ENCODE measurements around the gene THUMPD2.
A peak's percentile ranks its signal among the peaks of the same experiment; 100 is the strongest.
"Not testable (repeated sequence)": the region's sequence is repeated elsewhere in the genome, so short reads cannot be mapped to it uniquely, and the experiment has no call there.

The THUMPD2 gene

DNA sequence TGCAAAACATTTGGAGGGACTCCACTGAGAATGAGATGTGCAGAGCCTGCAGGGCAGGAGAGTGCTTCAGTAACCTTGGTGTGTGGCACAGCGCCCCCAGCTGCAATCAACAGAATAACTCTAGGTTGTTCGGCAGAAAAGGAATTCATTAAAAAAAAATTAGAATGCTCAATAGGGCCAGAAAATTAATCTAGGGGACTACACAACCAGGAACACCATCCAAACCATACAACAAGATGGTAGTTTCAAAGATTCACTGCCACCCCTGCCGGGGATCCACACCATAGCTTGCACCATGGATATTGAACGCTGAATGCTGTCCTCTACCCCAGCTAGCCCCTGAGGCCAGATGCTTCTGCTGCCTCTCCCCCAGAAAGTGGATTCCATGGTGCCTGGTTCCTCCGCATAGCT lies 50.1 kb downstream of the THUMPD2 start:
- no peak for DNase-seq (ENCODE audit: insufficient read length, low spot score)
- TF ChIP-seq, protein P1, sequence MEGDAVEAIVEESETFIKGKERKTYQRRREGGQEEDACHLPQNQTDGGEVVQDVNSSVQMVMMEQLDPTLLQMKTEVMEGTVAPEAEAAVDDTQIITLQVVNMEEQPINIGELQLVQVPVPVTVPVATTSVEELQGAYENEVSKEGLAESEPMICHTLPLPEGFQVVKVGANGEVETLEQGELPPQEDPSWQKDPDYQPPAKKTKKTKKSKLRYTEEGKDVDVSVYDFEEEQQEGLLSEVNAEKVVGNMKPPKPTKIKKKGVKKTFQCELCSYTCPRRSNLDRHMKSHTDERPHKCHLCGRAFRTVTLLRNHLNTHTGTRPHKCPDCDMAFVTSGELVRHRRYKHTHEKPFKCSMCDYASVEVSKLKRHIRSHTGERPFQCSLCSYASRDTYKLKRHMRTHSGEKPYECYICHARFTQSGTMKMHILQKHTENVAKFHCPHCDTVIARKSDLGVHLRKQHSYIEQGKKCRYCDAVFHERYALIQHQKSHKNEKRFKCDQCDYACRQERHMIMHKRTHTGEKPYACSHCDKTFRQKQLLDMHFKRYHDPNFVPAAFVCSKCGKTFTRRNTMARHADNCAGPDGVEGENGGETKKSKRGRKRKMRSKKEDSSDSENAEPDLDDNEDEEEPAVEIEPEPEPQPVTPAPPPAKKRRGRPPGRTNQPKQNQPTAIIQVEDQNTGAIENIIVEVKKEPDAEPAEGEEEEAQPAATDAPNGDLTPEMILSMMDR (IDR thresholded peaks at IDR 0.05; ENCODE audit: insufficient read depth, missing control alignments) = peak; percentile 38
- no peak for FAIRE-seq

DNA sequence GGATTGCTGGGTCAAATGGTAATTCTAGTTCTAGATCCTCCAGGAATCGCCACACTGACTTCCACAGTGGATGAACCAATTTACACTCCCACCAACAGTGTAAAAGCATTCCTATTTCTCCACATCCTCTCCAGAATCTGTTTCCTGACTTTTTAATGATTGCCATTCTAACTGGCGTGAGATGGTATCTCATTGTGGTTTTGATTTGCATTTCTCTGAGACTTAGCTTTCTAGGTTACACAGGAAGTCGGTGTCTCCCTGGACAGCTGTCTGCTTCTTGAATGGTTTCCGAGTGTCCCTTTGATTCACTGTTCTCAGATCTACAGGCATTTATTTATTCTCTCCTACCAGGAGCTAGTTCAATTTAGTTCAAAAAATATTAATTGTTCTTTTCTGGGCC lies 51.0 kb downstream of the THUMPD2 start:
- not testable (repeated sequence) for DNase-seq (ENCODE audit: insufficient read length, low spot score); FAIRE-seq

DNA sequence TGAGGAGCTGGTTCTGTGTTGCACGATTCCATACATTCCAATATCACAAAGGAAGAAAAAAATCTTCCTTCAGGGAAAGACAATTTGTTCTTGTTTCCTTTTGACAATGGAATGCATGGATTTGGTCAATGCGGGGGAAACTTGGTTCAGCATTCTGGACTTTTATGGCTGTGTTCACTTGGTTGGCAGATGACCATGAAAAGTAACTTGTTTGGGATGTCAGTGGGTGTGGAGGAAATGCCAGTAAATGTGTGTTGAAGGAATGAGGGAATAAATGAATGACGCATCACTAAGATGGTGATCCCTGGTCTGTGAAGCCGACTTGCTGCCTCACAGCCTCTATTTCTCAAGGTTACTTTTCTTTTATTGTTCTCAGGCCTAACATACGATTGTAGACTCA lies 53.7 kb downstream of the THUMPD2 start:
- FAIRE-seq (no peak), DNase-seq (ENCODE audit: insufficient read length, low spot score) (no peak)
- TF ChIP-seq, protein P1 (IDR thresholded peaks at IDR 0.05; ENCODE audit: insufficient read depth, missing control alignments) = no peak

DNA sequence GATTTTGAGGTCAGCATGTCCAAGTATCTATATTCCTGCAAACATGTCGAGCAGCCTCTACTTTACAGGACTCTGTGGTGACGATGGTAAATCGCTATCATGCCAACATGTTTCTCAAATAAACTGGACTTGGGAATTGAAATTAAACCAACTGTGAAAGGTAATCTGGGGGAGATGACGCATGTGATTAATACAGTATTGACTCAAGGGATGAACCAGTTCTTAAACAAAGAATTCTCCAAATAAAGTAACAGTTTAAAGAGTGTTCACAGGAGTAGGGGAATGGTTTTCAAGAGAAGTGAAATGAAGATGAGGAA lies 54.3 kb downstream of the THUMPD2 start:
- DNase-seq (ENCODE audit: insufficient read length, low spot score) (no peak), FAIRE-seq (no peak)
- TF ChIP-seq, protein P1 (IDR thresholded peaks at IDR 0.05; ENCODE audit: insufficient read depth, missing control alignments) = no peak

DNA sequence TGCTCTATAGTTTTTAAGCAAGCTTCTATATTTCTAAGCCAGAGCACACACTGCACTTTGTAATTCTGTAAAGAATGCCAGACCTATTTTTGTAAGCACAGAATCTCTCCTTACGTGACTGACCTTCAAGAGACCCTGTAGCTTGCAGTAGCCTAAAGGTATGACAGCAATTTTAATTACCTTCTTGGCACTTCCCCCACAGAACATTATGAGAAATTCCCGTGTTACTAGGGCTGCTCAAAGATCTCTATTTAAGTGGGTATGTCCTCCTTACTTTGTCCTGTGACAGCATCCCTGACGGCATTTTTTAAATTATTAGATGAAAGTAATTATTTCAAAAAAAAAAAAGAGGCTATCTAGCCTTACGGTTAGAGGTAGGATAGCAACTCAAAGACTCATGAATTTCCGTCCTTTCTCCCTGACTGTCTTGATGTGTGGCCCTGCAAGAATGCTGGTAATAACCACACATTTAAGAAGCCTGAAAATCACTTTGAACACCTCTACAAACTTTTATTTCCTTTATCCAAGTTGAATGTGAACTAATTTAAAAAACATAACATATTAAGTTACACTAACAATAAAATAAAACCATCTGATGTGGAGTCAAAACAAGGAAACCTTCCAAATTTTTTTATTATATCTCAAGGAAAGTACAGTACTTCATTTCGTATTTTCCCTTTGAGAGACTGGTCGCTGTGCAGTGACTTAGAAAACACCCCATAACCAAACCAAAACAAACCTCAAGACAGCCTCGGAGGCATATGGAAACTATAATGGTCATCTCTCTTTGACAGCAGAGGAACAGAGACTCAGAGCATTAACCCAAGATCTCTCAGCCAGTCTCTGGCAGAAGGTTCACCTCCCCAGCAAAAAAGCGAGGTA lies 54.9 kb downstream of the THUMPD2 start:
- DNase-seq (ENCODE audit: insufficient read length, low spot score) (no peak), FAIRE-seq (no peak)
- TF ChIP-seq, protein P1 (IDR thresholded peaks at IDR 0.05; ENCODE audit: insufficient read depth, missing control alignments) = no peak

DNA sequence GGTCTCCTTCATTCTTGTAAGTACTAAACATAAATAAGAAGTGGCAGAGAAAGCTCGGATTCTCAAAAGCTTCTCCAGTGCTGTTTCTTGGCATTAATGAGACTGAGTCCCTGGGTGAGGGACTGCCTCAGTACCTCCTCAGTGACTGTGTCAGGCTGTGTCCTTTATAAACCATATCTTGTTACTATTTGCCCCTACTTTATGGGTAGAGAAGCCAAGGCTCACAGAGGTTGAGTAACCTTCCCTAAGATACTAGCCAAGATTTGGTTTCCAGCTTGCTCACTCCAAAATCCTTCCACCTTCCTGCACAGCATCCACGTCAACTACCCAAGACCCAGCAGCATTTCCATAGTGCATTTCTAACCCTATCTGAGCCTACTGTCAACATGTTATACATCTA lies 55.6 kb downstream of the THUMPD2 start:
- FAIRE-seq (no peak), DNase-seq (ENCODE audit: insufficient read length, low spot score) (no peak)
- TF ChIP-seq, protein P1 (IDR thresholded peaks at IDR 0.05; ENCODE audit: insufficient read depth, missing control alignments) = no peak

DNA sequence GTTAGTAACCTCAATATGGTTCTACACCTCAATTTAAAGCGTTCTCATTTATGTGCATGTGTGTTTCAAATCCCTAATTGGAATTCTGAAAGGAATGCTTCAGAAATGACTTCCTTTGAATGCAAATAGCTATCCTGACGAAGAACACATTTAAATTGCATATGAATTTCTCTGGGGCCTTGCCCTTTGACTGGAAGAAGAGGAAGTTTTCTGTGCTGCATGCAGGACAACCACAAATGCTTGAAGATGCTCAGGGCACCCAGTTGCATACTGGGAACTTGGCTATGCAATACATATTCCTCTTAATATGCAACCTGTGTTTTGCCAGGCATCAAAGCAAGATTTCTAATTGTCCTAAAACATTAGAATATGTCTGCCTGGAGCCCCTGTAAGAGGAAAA lies 58.1 kb downstream of the THUMPD2 start:
- TF ChIP-seq, protein P1 (IDR thresholded peaks at IDR 0.05; ENCODE audit: insufficient read depth, missing control alignments) = no peak
- no peak for FAIRE-seq
- no peak for DNase-seq (ENCODE audit: insufficient read length, low spot score)

All from D721Med (cell line).